K562 (cell line): Measurements from ENCODE around the gene RETSAT. TPM values are rescaled to one million over a fixed set of nuclear protein-coding genes. Genes with fewer than 3 reads are reported as not detected.

Experiments used
- ATAC-seq: fragments of 200-7000 bp; cut with Tn5 transposase; 3 replicates; pipeline ENCODE4 v1.9.1; 2020; ENCODE audit warnings: moderate library complexity
- BruUV-seq: library from RNA; stranded (reverse); fragments of 400-500 nt; replicated peaks from 2 replicates; lab custom pipeline; 2021; lab: Mats Ljungman, UMichigan
- CTCF ChIA-PET: fragments of 300-600 bp; formaldehyde crosslinking; extraction: SDS; loops from one replicate; lab custom pipeline; 2021; ENCODE audit warnings: low intra/inter-chr PET ratio; lab: Yijun Ruan, JAX
- POLR2A ChIA-PET: fragments of 300-600, 350-650 bp; sonication (Branson Sonifier 250); formaldehyde crosslinking; extraction: SDS; loops from one replicate; lab custom pipeline; 2021; ENCODE audit warnings: antibody characterized with exemption, inconsistent platforms; lab: Yijun Ruan, JAX
- DNase-seq, 4 experiments: peaks; one replicate each; pipeline versions ENCODE4 v3.0.0 to v3.0.0-alpha.2; 2011 to 2018; ENCODE audit warnings: low spot score in 3 of 4, mixed read lengths in 3 of 4; ENCODE audit errors: extremely low read depth in 1 of 4
- FAIRE-seq: peaks from 2 replicates; lab custom pipeline; 2011; peaks lifted over from hg19 to GRCh38; lab: Jason Lieb, UNC
- H2AFZ ChIP-seq: 2 replicates; pipeline ENCODE4 v1.6.0; 2011; ENCODE audit warnings: low read depth, low read length, control low read depth, inconsistent platforms
- H3K27ac ChIP-seq: fragments of 200-600 bp; 3 replicates; pipeline ENCODE4 v1.8.0; 2011; ENCODE audit warnings: low read depth, mild to moderate bottlenecking, control low read depth, inconsistent platforms, low read length, moderate library complexity, mixed read lengths; ENCODE audit errors: extremely low read depth
- H3K27me3 ChIP-seq, 2 experiments: fragments of 300-600 bp in 1 of 2; 2 replicates in 1 of 2; 3 replicates in 1 of 2; pipeline versions ENCODE4 v1.6.0 to v1.8.0; 2011; ENCODE audit warnings: inconsistent platforms in 2 of 2, low read length in 2 of 2, mild to moderate bottlenecking in 1 of 2, mixed read lengths in 1 of 2, moderate library complexity in 1 of 2; ENCODE audit not compliant: control insufficient read depth in 2 of 2, insufficient read depth in 2 of 2
- H3K36me3 ChIP-seq: fragments of 300-600 bp; 3 replicates; pipeline ENCODE4 v1.8.0; 2011; ENCODE audit warnings: mild to moderate bottlenecking, low read length, inconsistent platforms; ENCODE audit not compliant: control insufficient read depth, insufficient read depth
- H3K4me1 ChIP-seq, 2 experiments: fragments of 200-600 bp in 1 of 2; replicated peaks in 1 of 2; 2 replicates in 1 of 2; 3 replicates in 1 of 2; pipeline versions ENCODE4 v1.5.1 to v1.8.0; 2011; ENCODE audit warnings: inconsistent platforms in 2 of 2, low read length in 2 of 2, mild to moderate bottlenecking in 1 of 2, mixed read lengths in 1 of 2, moderate library complexity in 1 of 2; ENCODE audit not compliant: control insufficient read depth in 2 of 2, insufficient read depth in 2 of 2
- H3K4me2 ChIP-seq: 2 replicates; pipeline ENCODE4 v1.6.1; 2011; ENCODE audit warnings: low read length, control low read depth, inconsistent platforms, mixed read lengths; ENCODE audit not compliant: insufficient read depth
- H3K4me3 ChIP-seq: fragments of 200-600 bp; sonication (generic), shearing (Covaris generic); 2 replicates; pipeline ENCODE4 v1.5.1; 2016; ENCODE audit warnings: control low read depth, inconsistent platforms
- H3K79me2 ChIP-seq: fragments of 200-600 bp; 3 replicates; pipeline ENCODE4 v1.8.0; 2011; ENCODE audit warnings: low read length, inconsistent platforms; ENCODE audit not compliant: control insufficient read depth, insufficient read depth
- H3K9ac ChIP-seq, 2 experiments: 2 replicates each; pipeline versions ENCODE4 v1.6.0 to v1.6.1; 2011; ENCODE audit warnings: low read depth in 2 of 2, low read length in 2 of 2, control low read depth in 1 of 2, inconsistent platforms in 1 of 2, mild to moderate bottlenecking in 1 of 2, mixed read lengths in 1 of 2; ENCODE audit not compliant: insufficient read depth in 1 of 2
- H3K9me1 ChIP-seq: one replicate; pipeline ENCODE4 v1.6.0; 2011; ENCODE audit warnings: inconsistent platforms, mild to moderate bottlenecking, low read length, moderate library complexity; ENCODE audit not compliant: control insufficient read depth, insufficient read depth
- H3K9me3 ChIP-seq: replicated peaks from 2 replicates; pipeline ENCODE4 v1.5.1; 2011; ENCODE audit warnings: low read depth, low read length, inconsistent platforms; ENCODE audit not compliant: control insufficient read depth, insufficient read depth
- H4K20me1 ChIP-seq: replicated peaks from 2 replicates; pipeline ENCODE4 v1.6.1; 2011; ENCODE audit warnings: low read length, inconsistent platforms, mixed read lengths; ENCODE audit not compliant: control insufficient read depth, insufficient read depth
- ARID1B ChIP-seq: fragments of 450-650 bp; IDR thresholded peaks from 2 replicates; pipeline ENCODE4 v1.6.1; 2016; ENCODE audit warnings: antibody characterized with exemption, mild to moderate bottlenecking, inconsistent platforms
- ATF7 ChIP-seq: fragments of 450-650 bp; IDR thresholded peaks from 2 replicates; pipeline ENCODE4 v1.7.1; 2014; ENCODE audit warnings: mild to moderate bottlenecking, moderate library complexity
- CTBP1 ChIP-seq: fragments of 450-650 bp; IDR thresholded peaks from 2 replicates; pipeline ENCODE4 v1.6.1; 2016; ENCODE audit warnings: borderline replicate concordance
- FOSL1 ChIP-seq: fragments of 200-800 bp; sonication (Bioruptor generic); conservative IDR thresholded peaks from 2 replicates; pipeline ENCODE4 v1.6.1; 2016; ENCODE audit warnings: missing genetic modification characterization, missing compliant biosample characterization
- KLF1 ChIP-seq: fragments of 450-650 bp; IDR thresholded peaks from 2 replicates; pipeline ENCODE4 v1.6.1; 2016; ENCODE audit warnings: missing genetic modification characterization, missing compliant biosample characterization
- NCOA6 ChIP-seq: fragments of 450-650 bp; IDR thresholded peaks from 2 replicates; pipeline ENCODE4 v1.6.1; 2017; ENCODE audit warnings: mild to moderate bottlenecking
- NEUROD1 ChIP-seq: fragments of 150-350 bp; IDR thresholded peaks from 2 replicates; pipeline ENCODE4 v1.6.1; 2014; ENCODE audit warnings: borderline replicate concordance, low read length, low read depth; ENCODE audit not compliant: partially characterized antibody
- RBM25 ChIP-seq: fragments of 200-400 bp; formaldehyde crosslinking; IDR thresholded peaks from 2 replicates; pipeline ENCODE4 v1.6.1; 2018; ENCODE audit warnings: low read length, low read depth, moderate library complexity; ENCODE audit not compliant: severe bottlenecking
- ZEB2 ChIP-seq: fragments of 450-650 bp; IDR thresholded peaks from 2 replicates; pipeline ENCODE4 v1.6.1; 2016
- ZNF277 ChIP-seq: fragments of 250-450 bp; sonication (Bioruptor Pico); IDR thresholded peaks from 2 replicates; pipeline ENCODE4 v1.8.0; 2022; ENCODE audit warnings: inconsistent platforms, mild to moderate bottlenecking, moderate library complexity, borderline replicate concordance
- ZNF347 ChIP-seq: fragments of 450-650 bp; formaldehyde crosslinking; IDR thresholded peaks from 2 replicates; pipeline ENCODE4 v1.4.0; 2020; ENCODE audit warnings: low read depth, mild to moderate bottlenecking, moderate library complexity
- ZNF512 ChIP-seq: IDR thresholded peaks from 2 replicates; pipeline ENCODE4 v1.6.1; 2016; ENCODE audit warnings: missing genetic modification characterization, missing compliant biosample characterization
- WGBS: fragments of 100-300 bp; shearing (Covaris generic); methylation state at CpG from one replicate; pipeline ENCODE4 v1.1.6; 2016; ENCODE audit warnings: low coverage, mixed read lengths; ENCODE audit not compliant: insufficient coverage; ENCODE audit errors: missing lambda C conversion rate; 5-methylcytosine and 5-hydroxymethylcytosine counted together
- in situ Hi-C: fragments of 300-500 bp; cut with MboI; formaldehyde crosslinking; loops from 4 replicates; pipeline ENCODE4 v1.15.0; 2018; ENCODE audit warnings: inconsistent platforms, mixed read lengths
- intact Hi-C: fragments of 100-400 bp; cut with micrococcal nuclease; formaldehyde crosslinking; loops from 2 replicates; pipeline ENCODE4 v1.14.2; 2022
- polyA plus RNA-seq, 8 experiments: library from polyadenylated mRNA; depleted of rRNA in 4 of 8; stranded (reverse) in 5 of 8; unstranded in 3 of 8; fragments of >200 nt; fragmentation: Nextera tagmentation in 2 of 8; fragmentation: Illumina TruSeq in 1 of 8; extraction: Ambion mirVana in 2 of 8; extraction: Trizol in 1 of 8; gene quantifications; 2 replicates each; pipeline versions ENCODE4 v1.2.1 to v1.2.3, GENCODE V29; 2011 to 2014; ENCODE audit warnings: inconsistent platforms in 1 of 8, missing spikeins in 1 of 8
- total RNA-seq, 7 experiments: library from RNA; depleted of rRNA in 6 of 7; stranded (reverse); fragments of >200 nt in 6 of 7; fragmentation: Illumina TruSeq in 2 of 7; extraction: Trizol in 2 of 7; gene quantifications; 2 replicates each; pipeline versions ENCODE4 v1.2.1 to v1.2.3, GENCODE V29; 2011 to 2021; ENCODE audit warnings: low replicate concordance in 1 of 7
- TF ChIP-seq, protein P1 (sequence below), 2 experiments: fragments of 450-650 bp; conservative IDR thresholded peaks; 2 replicates each; pipeline ENCODE4 v1.6.1; 2017; ENCODE audit warnings: mild to moderate bottlenecking in 2 of 2, moderate library complexity in 2 of 2
- TF ChIP-seq, protein P2 (sequence below): sonication (generic); formaldehyde crosslinking; IDR thresholded peaks from 2 replicates; pipeline ENCODE4 v1.8.0; 2022; ENCODE audit warnings: mild to moderate bottlenecking, missing genetic modification reagents, borderline replicate concordance

Gene RETSAT
- total and polyA plus RNA-seq, 9 of the 15 experiments (the other 6 are each of a cell fraction or from before 2014, with no cell fraction given) = 1.9 to 21.6 (median 16.5) TPM

- intact Hi-C loops = loop anchor here (5.0 kb wide), 3 partner anchors 89 to 289 kb away; partner anchors contain the start of genes SH2D6 and USP39
- FAIRE-seq = peak; percentile 62
- WGBS = under 1% methylated on average over 53 of the region's 57 CpGs
- H3K36me3 ChIP-seq = peaks cover 36% of the 10 kb centered on the region
- peaks cover 45% of the 10 kb centered on the region for H3K79me2 ChIP-seq
- peak within 1 kb of the TSS; percentile 82 for H3K4me3 ChIP-seq
- peak within 1 kb of the TSS; percentile 93 to 98 for H3K9ac ChIP-seq
- no peaks in the 10 kb centered on the region for H3K9me3 ChIP-seq
- ATAC-seq = peak; percentile 94
- peak; percentile 95 to 98 (median 97) for DNase-seq
- ChIA-PET CTCF (no interaction called here), POLR2A (interaction anchor here (0.5 to 2.6 kb wide), 19 partner anchors 9 to 853 kb away, joined by 3 to 13 read pairs (median 3); partner anchors contain the start of genes ELMOD3 and RETSAT)
- H4K20me1 ChIP-seq = peaks cover 15% of the 10 kb centered on the region
- peak within 1 kb of the TSS; percentile 97 for H3K4me2 ChIP-seq
- in situ Hi-C loops = no loop called here
- TSS peak; percentile 90 for BruUV-seq
- peak within 1 kb of the TSS; percentile 99 for H2AFZ ChIP-seq
- no peaks in the 10 kb centered on the region for H3K9me1 ChIP-seq
- peak within 1 kb of the TSS; percentile 97 for H3K27ac ChIP-seq
- H3K27me3 ChIP-seq = no peaks in the 10 kb centered on the region
- peaks cover 21 to 27% of the 10 kb centered on the region in 2 experiments; a peak in 4 of 5 replicates for H3K4me1 ChIP-seq
- TF ChIP-seq ZEB2 = no peak
- no peak for TF ChIP-seq ZNF347
- TF ChIP-seq, protein P1, sequence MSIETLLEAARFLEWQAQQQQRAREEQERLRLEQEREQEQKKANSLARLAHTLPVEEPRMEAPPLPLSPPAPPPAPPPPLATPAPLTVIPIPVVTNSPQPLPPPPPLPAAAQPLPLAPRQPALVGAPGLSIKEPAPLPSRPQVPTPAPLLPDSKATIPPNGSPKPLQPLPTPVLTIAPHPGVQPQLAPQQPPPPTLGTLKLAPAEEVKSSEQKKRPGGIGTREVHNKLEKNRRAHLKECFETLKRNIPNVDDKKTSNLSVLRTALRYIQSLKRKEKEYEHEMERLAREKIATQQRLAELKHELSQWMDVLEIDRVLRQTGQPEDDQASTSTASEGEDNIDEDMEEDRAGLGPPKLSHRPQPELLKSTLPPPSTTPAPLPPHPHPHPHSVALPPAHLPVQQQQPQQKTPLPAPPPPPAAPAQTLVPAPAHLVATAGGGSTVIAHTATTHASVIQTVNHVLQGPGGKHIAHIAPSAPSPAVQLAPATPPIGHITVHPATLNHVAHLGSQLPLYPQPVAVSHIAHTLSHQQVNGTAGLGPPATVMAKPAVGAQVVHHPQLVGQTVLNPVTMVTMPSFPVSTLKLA (conservative IDR thresholded peaks at IDR 0.05) = peak; percentile 52 to 63; a peak in 3 of 4 replicates
- peak; percentile 93 for TF ChIP-seq CTBP1
- 0 out of 2 replicates have a peak, but pooled peaks have one; percentile 37 for TF ChIP-seq KLF1 (tag)
- TF ChIP-seq FOSL1 (tag) = no peak
- no peak for TF ChIP-seq ZNF277 (CRISPR knock-in tag)
- TF ChIP-seq NEUROD1 = peak; percentile 37
- peak; percentile 51 for TF ChIP-seq RBM25
- no peak for TF ChIP-seq ZNF512 (tag)
- peak; percentile 56 for TF ChIP-seq ARID1B
- TF ChIP-seq ATF7 = peak; percentile 92
- TF ChIP-seq, protein P2, sequence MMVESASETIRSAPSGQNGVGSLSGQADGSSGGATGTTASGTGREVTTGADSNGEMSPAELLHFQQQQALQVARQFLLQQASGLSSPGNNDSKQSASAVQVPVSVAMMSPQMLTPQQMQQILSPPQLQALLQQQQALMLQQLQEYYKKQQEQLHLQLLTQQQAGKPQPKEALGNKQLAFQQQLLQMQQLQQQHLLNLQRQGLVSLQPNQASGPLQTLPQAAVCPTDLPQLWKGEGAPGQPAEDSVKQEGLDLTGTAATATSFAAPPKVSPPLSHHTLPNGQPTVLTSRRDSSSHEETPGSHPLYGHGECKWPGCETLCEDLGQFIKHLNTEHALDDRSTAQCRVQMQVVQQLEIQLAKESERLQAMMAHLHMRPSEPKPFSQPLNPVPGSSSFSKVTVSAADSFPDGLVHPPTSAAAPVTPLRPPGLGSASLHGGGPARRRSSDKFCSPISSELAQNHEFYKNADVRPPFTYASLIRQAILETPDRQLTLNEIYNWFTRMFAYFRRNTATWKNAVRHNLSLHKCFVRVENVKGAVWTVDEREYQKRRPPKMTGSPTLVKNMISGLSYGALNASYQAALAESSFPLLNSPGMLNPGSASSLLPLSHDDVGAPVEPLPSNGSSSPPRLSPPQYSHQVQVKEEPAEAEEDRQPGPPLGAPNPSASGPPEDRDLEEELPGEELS (CRISPR knock-in tag) = 0 out of 2 replicates have a peak, but pooled peaks have one; percentile 63
- no peak for TF ChIP-seq NCOA6
These were observed 26.3 kb downstream of the RETSAT start, which contains the start of gene TGOLN2 for GRCh38 chr2:85327822-85328617. Gene TGOLN2 (minus strand): TSS chr2:85327989. CDS start chr2:85327962, 27 bp downstream.
